ENCODE measurements around the gene SRSF5.

SRSF5 gene

GRCh38 chr14:69771136-69771535 is 4.2 kb downstream of the SRSF5 start:
- DNase-seq = no peak

GRCh38 chr14:69772082-69773017 is 5.4 kb downstream of the SRSF5 start:
- no peak for DNase-seq

- DNase-seq = no peak
Observed at GRCh38 chr14:69773571-69774276, 6.8 kb downstream of the SRSF5 start.

- DNase-seq = no peak
Observed at GRCh38 chr14:69775012-69775411, 8.1 kb downstream of the SRSF5 start.

GRCh38 chr14:69776875-69777453 is 10.0 kb downstream of the SRSF5 start:
- DNase-seq = no peak

- DNase-seq = no peak
Observed at GRCh38 chr14:69779088-69779487, 12.1 kb downstream of the SRSF5 start.

- DNase-seq = no peak
Observed at GRCh38 chr14:69780092-69780491, 13.2 kb downstream of the SRSF5 start.

GRCh38 chr14:69780952-69781351 is 14.0 kb downstream of the SRSF5 start:
- no peak for DNase-seq

- DNase-seq = no peak
Observed at GRCh38 chr14:69784942-69785341, 18.0 kb downstream of the SRSF5 start.

- no peak for DNase-seq
Observed at GRCh38 chr14:69786603-69787002, 19.7 kb downstream of the SRSF5 start.

- DNase-seq = no peak
Observed at GRCh38 chr14:69789118-69789640, 22.2 kb downstream of the SRSF5 start.

GRCh38 chr14:69792887-69793421 is 26.0 kb downstream of the SRSF5 start:
- DNase-seq = no peak

GRCh38 chr14:69794791-69795190 is 27.8 kb downstream of the SRSF5 start:
- DNase-seq = no peak

- DNase-seq = no peak
Observed at GRCh38 chr14:69795691-69796090, 28.7 kb downstream of the SRSF5 start.

GRCh38 chr14:69796797-69797500 is 30.0 kb downstream of the SRSF5 start, which contains the start of gene SLC10A1:
Gene SLC10A1, minus strand, starts transcription at chr14:69797241. Its CDS starts 86 bp downstream, at chr14:69797155.
- no peak for DNase-seq

- DNase-seq = no peak
Observed at GRCh38 chr14:69797573-69798338, 30.8 kb downstream of the SRSF5 start.

GRCh38 chr14:69798339-69798735 is 31.4 kb downstream of the SRSF5 start:
- no peak for DNase-seq

- no peak for DNase-seq
Observed at GRCh38 chr14:69803753-69804152, 36.8 kb downstream of the SRSF5 start.

GRCh38 chr14:69804902-69805301 is 38.0 kb downstream of the SRSF5 start:
- no peak for DNase-seq

GRCh38 chr14:69807192-69807591 is 40.2 kb downstream of the SRSF5 start:
- no peak for DNase-seq
